GM12873 (cell line): ENCODE results near the gene UQCC3.

ENCODE experiments used
- CTCF ChIP-seq: IDR thresholded peaks from 2 replicates; pipeline ENCODE4 v1.5.1; 2012; ENCODE audit warnings: low read depth, mild to moderate bottlenecking, moderate library complexity, low read length, control low read depth; ENCODE audit not compliant: insufficient read depth; ENCODE audit errors: missing control alignments

The UQCC3 gene

GRCh38 chr11:62709247-62710000 lies 38.0 kb downstream of the UQCC3 start:
- TF ChIP-seq CTCF: no peak

GRCh38 chr11:62710001-62710345 lies 38.5 kb downstream of the UQCC3 start:
- TF ChIP-seq CTCF: no peak

GRCh38 chr11:62712276-62712812 lies 40.9 kb downstream of the UQCC3 start:
- no peak for TF ChIP-seq CTCF

DNA sequence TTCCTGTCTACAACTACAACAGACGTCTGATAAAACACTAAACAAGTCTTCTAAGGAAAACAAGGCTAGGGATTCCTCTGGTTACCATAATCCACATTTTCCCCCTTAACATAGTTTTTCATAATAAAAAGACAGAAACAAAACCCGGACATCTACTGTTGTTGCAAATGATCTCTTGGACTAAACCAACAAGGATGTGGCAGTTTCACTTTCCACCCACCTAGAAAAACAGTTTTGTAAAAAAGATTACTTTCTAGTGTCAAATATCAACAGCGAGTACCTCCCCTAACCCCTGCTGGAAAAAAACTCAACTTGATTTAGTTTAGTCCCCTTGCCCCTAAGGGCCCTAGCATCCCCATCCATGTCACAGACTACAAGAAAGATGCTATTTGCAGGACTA lies 41.4 kb downstream of the UQCC3 start:
- TF ChIP-seq CTCF: no peak

GRCh38 chr11:62713343-62713742 lies 41.9 kb downstream of the UQCC3 start:
- no peak for TF ChIP-seq CTCF

DNA sequence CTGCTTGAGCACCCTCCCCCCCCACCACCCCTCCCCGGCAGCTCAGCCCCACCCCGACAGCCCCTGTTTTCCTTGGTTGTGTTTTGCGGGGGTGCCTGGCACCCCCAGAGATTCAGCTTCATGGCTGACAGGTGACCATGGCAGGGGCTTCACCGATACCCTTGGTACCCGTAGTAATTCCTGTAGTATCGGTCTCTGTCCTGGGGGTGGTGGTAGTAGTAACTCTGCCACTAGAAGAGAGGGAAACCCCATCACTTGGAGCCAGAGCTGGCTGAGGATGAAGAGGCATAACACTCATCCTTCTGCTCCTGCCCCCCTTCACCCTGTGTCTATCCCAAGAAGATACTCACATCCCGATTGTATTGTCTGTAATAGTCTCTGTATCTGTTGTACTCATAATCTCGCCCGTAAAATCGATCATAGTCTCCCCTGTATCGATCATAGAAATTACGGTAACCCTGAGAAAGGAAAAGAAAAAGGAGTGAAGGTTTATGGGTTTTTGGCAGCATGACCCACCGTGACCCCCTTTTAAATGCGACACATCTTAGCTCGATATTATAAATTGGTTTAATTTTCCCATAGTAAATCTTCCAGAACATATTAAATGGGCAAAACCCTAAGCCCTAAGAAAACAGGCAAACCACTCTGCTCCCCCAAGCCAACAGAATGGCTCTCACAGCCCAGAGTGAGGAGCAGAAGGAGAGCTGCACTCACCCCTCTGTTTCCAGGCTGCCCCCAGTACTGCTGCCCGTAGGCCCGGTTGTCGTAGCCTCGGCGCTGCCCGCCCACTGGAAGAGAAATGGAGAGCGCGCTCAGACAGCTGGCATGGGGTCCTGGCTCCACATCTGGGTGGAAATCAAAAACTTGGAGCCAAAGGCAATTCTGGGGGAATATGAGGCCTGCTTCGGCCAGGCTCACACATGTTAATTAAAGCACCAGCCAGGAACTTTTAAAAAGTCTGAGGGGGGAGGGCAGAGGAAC lies 44.0 kb downstream of the UQCC3 start:
- TF ChIP-seq CTCF: no peak

GRCh38 chr11:62716206-62716605 lies 44.7 kb downstream of the UQCC3 start:
- no peak for TF ChIP-seq CTCF
